HUES6 (cell line): ENCODE results near the gene TPD52L2.

ENCODE experiments used
- H3K27ac ChIP-seq: 2 replicates; pipeline ENCODE4 v1.7.0; 2013; ENCODE audit warnings: low read depth, mild to moderate bottlenecking, low read length, inconsistent platforms
- H3K27me3 ChIP-seq: 2 replicates; pipeline ENCODE4 v1.6.1; 2013; ENCODE audit warnings: low read length; ENCODE audit not compliant: control insufficient read depth, insufficient read depth
- H3K36me3 ChIP-seq: 2 replicates; pipeline ENCODE4 v1.6.1; 2013; ENCODE audit warnings: low read length; ENCODE audit not compliant: control insufficient read depth, insufficient read depth
- H3K4me1 ChIP-seq: 2 replicates; pipeline ENCODE4 v1.6.1; 2013; ENCODE audit warnings: low read length; ENCODE audit not compliant: control insufficient read depth, insufficient read depth
- H3K4me3 ChIP-seq: 2 replicates; pipeline ENCODE4 v1.5.1; 2013; ENCODE audit warnings: low read depth, low read length
- H3K9ac ChIP-seq: one replicate; pipeline ENCODE4 v1.6.1; 2013; ENCODE audit warnings: mild to moderate bottlenecking, low read length
- H3K9me3 ChIP-seq: 2 replicates; pipeline ENCODE4 v1.6.1; 2013; ENCODE audit warnings: low read depth, low read length; ENCODE audit not compliant: control insufficient read depth, insufficient read depth

The TPD52L2 gene

DNA sequence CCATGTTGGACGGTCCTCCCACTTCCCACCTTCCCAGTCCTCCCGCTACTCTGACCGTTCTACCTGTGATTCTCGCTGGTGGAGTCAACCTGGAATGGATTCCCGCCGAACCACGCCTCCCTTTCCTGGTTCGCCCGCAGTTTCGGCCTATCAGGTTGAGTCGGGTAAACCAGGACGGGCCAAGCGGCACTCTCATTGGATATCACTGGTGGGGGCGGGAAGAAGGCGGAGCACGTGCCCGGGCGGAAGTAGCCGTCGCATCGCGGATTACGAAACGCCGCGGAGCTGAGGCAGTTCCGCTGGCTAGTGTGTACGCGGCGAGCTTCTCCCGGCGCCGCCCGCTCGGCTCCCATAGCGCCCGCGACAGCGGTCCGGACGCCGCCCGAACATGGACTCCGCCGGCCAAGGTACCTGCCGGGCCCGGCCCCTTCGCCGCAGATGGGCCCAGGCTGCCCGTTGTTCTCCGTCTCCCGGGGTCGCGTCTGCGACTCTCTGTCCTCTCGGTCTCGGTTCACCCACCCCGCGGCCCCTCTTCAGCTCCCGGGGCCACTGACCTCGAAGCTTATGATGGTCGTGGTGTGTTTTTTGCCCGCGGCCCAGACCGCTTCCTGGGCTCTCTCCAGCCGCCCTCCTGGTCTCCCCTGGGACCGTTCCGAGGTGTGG, at the start of gene TPD52L2:
Gene TPD52L2 (plus strand): TSS at position 293 of the 663 bp plus-strand sequence. CDS start 96 bp downstream, at position 389.
- Histone ChIP-seq H3K9ac (peak within 1 kb of the TSS; percentile 90), H3K27me3 (no peaks in the 10 kb centered on the region), H3K4me1 (peaks cover 15% of the 10 kb centered on the region; the same call in 1 of the 2 replicates), H3K4me3 (peak within 1 kb of the TSS; percentile 80), H3K9me3 (no peaks in the 10 kb centered on the region), H3K36me3 (peaks cover 39% of the 10 kb centered on the region), H3K27ac (peak within 1 kb of the TSS; percentile 78)

GRCh38 chr20:63815615-63816253, 49.3 kb upstream of the TPD52L2 start:
- H3K4me1 ChIP-seq: peaks cover 10% of the 10 kb centered on the region
- H3K36me3 ChIP-seq: peaks cover 3% of the 10 kb centered on the region; the same call in 1 of the 2 replicates
- no peak overlapping the region for H3K9ac ChIP-seq
- H3K27me3 ChIP-seq: no peaks in the 10 kb centered on the region
- H3K4me3 ChIP-seq: no peak overlapping the region
- no peaks in the 10 kb centered on the region for H3K9me3 ChIP-seq
- no peak overlapping the region for H3K27ac ChIP-seq

- Histone ChIP-seq H3K9me3 (no peaks in the 10 kb centered on the region), H3K4me3 (no peak overlapping the region), H3K27ac (no peak overlapping the region), H3K4me1 (peaks cover 12% of the 10 kb centered on the region), H3K36me3 (peaks cover 7% of the 10 kb centered on the region; the same call in 1 of the 2 replicates), H3K27me3 (no peaks in the 10 kb centered on the region), H3K9ac (no peak overlapping the region)
Observed at GRCh38 chr20:63819224-63819921, 45.7 kb upstream of the TPD52L2 start.

DNA sequence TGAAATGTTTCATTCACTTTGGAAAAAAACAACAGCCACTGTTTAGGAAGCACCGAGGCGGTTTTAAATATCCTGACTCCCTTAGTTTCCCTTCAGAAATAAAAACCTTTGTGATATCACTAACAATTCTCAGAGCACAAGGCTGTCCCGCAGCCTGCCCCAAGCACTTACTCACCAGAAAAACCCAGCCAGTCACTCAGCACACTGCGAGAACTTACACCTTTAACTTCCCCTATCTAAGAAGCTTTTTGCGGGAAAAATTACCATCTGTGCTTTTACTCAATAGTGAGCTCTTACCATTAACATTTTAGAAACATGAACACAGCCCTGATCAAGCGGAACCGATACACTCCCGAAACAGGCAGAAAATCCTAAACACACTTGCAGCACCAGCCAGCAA, 43.3 kb upstream of the TPD52L2 start:
- Histone ChIP-seq H3K36me3 (peaks cover 3% of the 10 kb centered on the region; the same call in 1 of the 2 replicates), H3K27ac (no peak overlapping the region), H3K9me3 (no peaks in the 10 kb centered on the region), H3K4me3 (no peak overlapping the region), H3K27me3 (no peaks in the 10 kb centered on the region), H3K4me1 (peaks cover 12% of the 10 kb centered on the region), H3K9ac (no peak overlapping the region)

- peaks cover 3% of the 10 kb centered on the region; the same call in 1 of the 2 replicates for H3K36me3 ChIP-seq
- no peaks in the 10 kb centered on the region for H3K9me3 ChIP-seq
- H3K4me3 ChIP-seq: no peak overlapping the region
- H3K27ac ChIP-seq: no peak overlapping the region
- peaks cover 12% of the 10 kb centered on the region for H3K4me1 ChIP-seq
- H3K9ac ChIP-seq: no peak overlapping the region
- no peaks in the 10 kb centered on the region for H3K27me3 ChIP-seq
Observed at GRCh38 chr20:63822276-63822696, 42.8 kb upstream of the TPD52L2 start.

DNA sequence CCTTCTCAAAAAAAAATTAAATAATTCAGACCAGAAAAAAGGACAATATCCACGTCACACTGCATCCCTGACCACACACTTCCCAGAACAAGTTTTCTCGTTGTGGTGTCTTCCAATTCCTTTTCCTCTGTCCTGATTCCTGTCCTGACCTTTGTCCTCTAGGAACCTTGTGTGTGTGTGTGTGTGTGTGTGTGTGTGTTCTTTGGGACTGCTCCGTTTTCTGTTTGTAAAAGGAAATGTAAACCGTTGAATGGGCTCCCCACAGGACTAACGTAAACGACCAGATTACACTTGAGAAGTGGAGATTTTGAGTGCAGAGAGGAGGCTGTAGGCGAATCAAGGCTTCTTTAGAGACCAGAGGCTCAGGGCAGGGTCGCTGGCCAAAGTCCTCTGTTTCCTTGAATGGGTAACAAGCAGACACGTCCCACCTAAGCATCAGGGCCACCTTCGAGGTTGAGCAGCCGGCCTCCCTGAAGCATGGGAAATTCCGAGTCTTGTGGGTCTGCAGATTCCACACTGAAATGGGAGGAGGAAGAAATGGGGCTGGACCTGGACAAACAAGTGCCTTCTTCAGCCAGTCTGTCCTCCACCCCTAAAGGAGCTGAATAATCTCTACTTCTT, 41.3 kb upstream of the TPD52L2 start:
- H3K9ac ChIP-seq: no peak overlapping the region
- H3K36me3 ChIP-seq: peaks cover 3% of the 10 kb centered on the region; the same call in 1 of the 2 replicates
- no peaks in the 10 kb centered on the region for H3K27me3 ChIP-seq
- peaks cover 17% of the 10 kb centered on the region for H3K4me1 ChIP-seq
- no peak overlapping the region for H3K4me3 ChIP-seq
- no peaks in the 10 kb centered on the region for H3K9me3 ChIP-seq
- H3K27ac ChIP-seq: no peak overlapping the region

- Histone ChIP-seq H3K36me3 (peaks cover 3% of the 10 kb centered on the region; the same call in 1 of the 2 replicates), H3K27me3 (peaks cover 13% of the 10 kb centered on the region), H3K4me1 (peaks cover 23% of the 10 kb centered on the region), H3K27ac (no peak overlapping the region), H3K9ac (no peak overlapping the region), H3K4me3 (no peak overlapping the region), H3K9me3 (no peaks in the 10 kb centered on the region)
Observed at GRCh38 chr20:63825331-63826118, 39.5 kb upstream of the TPD52L2 start.

DNA sequence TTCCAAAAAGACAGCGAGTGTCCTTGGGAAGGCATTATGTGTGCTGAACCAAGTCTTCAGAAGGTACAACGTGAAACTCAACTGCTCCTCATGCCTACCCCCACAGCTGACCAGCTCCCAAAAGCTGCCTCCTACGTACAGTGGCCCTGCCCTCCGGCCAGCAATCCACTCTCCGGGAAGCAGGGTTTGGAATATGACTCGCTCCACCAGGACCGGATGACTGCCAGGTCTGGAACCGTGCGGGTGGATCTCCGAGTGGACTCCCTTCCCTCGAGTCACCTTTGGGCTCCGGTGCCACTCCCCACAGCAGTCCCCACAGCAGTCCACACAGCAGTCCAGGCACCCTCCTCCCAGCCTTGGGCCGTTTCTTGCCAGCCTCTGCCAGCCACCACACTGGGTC, 38.3 kb upstream of the TPD52L2 start:
- H3K9ac ChIP-seq: no peak overlapping the region
- peaks cover 14% of the 10 kb centered on the region for H3K27me3 ChIP-seq
- no peak overlapping the region for H3K4me3 ChIP-seq
- peaks cover 23% of the 10 kb centered on the region for H3K4me1 ChIP-seq
- H3K27ac ChIP-seq: no peak overlapping the region
- H3K9me3 ChIP-seq: no peaks in the 10 kb centered on the region
- peaks cover 3% of the 10 kb centered on the region; the same call in 1 of the 2 replicates for H3K36me3 ChIP-seq

- Histone ChIP-seq H3K9ac (no peak overlapping the region), H3K27ac (no peak overlapping the region), H3K36me3 (peaks cover 3% of the 10 kb centered on the region; the same call in 1 of the 2 replicates), H3K27me3 (peaks cover 28% of the 10 kb centered on the region), H3K9me3 (no peaks in the 10 kb centered on the region), H3K4me1 (peaks cover 28% of the 10 kb centered on the region), H3K4me3 (no peak overlapping the region)
Observed at GRCh38 chr20:63828124-63828523, 36.9 kb upstream of the TPD52L2 start.

GRCh38 chr20:63828545-63828944, 36.5 kb upstream of the TPD52L2 start:
- H3K9ac ChIP-seq: no peak overlapping the region
- H3K9me3 ChIP-seq: no peaks in the 10 kb centered on the region
- peaks cover 28% of the 10 kb centered on the region for H3K4me1 ChIP-seq
- no peak overlapping the region for H3K27ac ChIP-seq
- peaks cover 31% of the 10 kb centered on the region for H3K27me3 ChIP-seq
- H3K36me3 ChIP-seq: peaks cover 3% of the 10 kb centered on the region; the same call in 1 of the 2 replicates
- H3K4me3 ChIP-seq: no peak overlapping the region
